Measurements from ENCODE around the gene LAMB4.

LAMB4 gene

GRCh38 chr7:108142675-108143259 is 12.6 kb upstream of the LAMB4 start:
- DNase-seq = no peak

GRCh38 chr7:108142180-108142579 is 12.0 kb upstream of the LAMB4 start:
- no peak for DNase-seq

- no peak for DNase-seq
Observed at GRCh38 chr7:108140671-108141070, 10.5 kb upstream of the LAMB4 start.

GRCh38 chr7:108138911-108139310 is 8.8 kb upstream of the LAMB4 start:
- no peak for DNase-seq

- DNase-seq = no peak
Observed at GRCh38 chr7:108137993-108138392, 7.8 kb upstream of the LAMB4 start.

- DNase-seq = no peak
Observed at GRCh38 chr7:108137040-108137439, 6.9 kb upstream of the LAMB4 start.

GRCh38 chr7:108136191-108136688 is 6.1 kb upstream of the LAMB4 start:
- DNase-seq = no peak

GRCh38 chr7:108135446-108136190 is 5.5 kb upstream of the LAMB4 start:
- DNase-seq = no peak

- DNase-seq = peak; percentile 28
Observed at GRCh38 chr7:108134486-108134885, 4.3 kb upstream of the LAMB4 start.

GRCh38 chr7:108132551-108133265 is 2.5 kb upstream of the LAMB4 start:
- DNase-seq = no peak

GRCh38 chr7:108129018-108129965 is 869 bp downstream of the LAMB4 start:
- no peak for DNase-seq

- DNase-seq = no peak
Observed at GRCh38 chr7:108128514-108128913, 1.6 kb downstream of the LAMB4 start.

GRCh38 chr7:108127461-108127860 is 2.7 kb downstream of the LAMB4 start:
- DNase-seq = no peak

GRCh38 chr7:108124820-108125219 is 5.3 kb downstream of the LAMB4 start:
- DNase-seq = no peak

- DNase-seq = no peak
Observed at GRCh38 chr7:108122181-108122580, 8.0 kb downstream of the LAMB4 start.

GRCh38 chr7:108120933-108121332 is 9.2 kb downstream of the LAMB4 start:
- DNase-seq = no peak

GRCh38 chr7:108120196-108120595 is 10.0 kb downstream of the LAMB4 start:
- no peak for DNase-seq

GRCh38 chr7:108118959-108119358 is 11.2 kb downstream of the LAMB4 start:
- DNase-seq = no peak

GRCh38 chr7:108114117-108114841 is 15.9 kb downstream of the LAMB4 start:
- DNase-seq = no peak

GRCh38 chr7:108112683-108113082 is 17.5 kb downstream of the LAMB4 start:
- DNase-seq = no peak

- DNase-seq = no peak
Observed at GRCh38 chr7:108109221-108109908, 20.8 kb downstream of the LAMB4 start.
